ENCODE results near the gene CKS1B.

The CKS1B gene

DNA sequence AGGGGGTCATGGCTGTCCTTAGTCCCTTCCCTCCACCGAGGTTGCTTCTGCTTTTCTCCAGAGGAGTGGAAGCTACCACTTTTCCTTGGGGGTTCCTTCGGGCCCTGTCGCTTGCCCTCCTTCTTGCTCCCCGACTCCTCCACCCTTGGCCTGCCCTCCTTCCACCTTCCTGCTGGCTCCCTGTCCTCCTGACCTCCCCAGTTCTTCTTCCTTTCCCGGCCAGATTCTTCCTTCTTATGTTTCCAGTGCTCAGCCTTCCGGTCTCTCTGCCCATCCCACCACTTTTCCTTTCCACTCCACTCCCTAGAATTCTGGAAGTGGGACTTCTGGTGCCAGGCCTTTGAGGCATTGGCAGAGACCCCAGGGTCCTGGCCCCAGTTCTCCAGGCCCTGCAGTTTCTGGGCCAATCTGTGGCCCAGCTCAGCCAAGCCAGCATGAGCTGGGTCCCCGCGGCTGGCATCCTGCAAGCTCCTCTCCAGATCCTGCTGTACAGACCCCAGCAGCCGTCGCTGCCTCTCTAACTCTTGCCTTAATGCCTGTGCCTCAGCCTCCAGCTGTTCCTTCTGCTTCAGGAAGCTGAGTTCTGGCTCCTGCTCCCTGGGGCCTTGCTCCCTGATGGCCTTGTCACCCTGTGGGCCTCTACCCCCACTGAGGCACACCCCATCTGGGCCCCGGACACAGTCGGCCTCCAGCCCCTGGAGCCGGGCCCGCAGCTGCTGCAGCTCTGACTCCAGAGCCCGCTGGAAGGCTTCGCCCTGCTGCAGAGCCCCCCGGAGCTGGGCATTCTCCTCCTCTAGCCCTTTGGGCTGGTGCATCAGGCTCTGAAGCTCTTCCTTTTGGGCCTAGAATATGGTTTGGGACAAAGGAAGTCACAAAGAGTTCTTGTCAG lies 28.3 kb upstream of the CKS1B start:
- no peak for DNase-seq

GRCh38 chr1:154948079-154948478 lies 26.4 kb upstream of the CKS1B start:
- no peak for DNase-seq

GRCh38 chr1:154951901-154952657 lies 22.4 kb upstream of the CKS1B start:
- peak; percentile 71 to 81 for DNase-seq

- DNase-seq = peak in 1 of 2 donors; percentile 29
Observed at GRCh38 chr1:154952664-154953063, 21.8 kb upstream of the CKS1B start.

DNA sequence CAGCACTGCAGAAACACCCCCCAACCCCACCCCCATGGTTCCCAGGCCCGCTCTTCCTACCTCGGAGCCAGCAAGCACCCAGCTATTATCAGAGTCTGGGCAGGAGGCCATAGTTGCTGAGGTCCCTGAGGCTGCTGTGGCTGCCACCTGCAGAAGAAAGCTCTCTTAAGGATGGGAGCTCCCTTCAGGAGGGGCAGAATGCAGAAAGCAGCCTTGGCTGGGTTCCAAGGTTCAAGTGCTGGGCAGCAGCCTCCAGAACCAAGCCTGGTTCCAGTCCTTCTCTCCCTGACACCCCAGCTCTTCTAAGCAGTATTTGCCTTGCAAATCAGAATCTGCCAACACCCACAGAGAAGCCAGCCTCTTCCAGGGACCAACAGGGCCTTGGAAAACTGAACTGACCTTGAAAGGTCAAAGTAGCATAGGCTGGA lies 20.9 kb upstream of the CKS1B start:
- no peak for DNase-seq

- no peak for DNase-seq
Observed at GRCh38 chr1:154954541-154954940, 19.9 kb upstream of the CKS1B start.

GRCh38 chr1:154955039-154955717 lies 19.3 kb upstream of the CKS1B start:
- DNase-seq = peak; percentile 98 to 99

DNA sequence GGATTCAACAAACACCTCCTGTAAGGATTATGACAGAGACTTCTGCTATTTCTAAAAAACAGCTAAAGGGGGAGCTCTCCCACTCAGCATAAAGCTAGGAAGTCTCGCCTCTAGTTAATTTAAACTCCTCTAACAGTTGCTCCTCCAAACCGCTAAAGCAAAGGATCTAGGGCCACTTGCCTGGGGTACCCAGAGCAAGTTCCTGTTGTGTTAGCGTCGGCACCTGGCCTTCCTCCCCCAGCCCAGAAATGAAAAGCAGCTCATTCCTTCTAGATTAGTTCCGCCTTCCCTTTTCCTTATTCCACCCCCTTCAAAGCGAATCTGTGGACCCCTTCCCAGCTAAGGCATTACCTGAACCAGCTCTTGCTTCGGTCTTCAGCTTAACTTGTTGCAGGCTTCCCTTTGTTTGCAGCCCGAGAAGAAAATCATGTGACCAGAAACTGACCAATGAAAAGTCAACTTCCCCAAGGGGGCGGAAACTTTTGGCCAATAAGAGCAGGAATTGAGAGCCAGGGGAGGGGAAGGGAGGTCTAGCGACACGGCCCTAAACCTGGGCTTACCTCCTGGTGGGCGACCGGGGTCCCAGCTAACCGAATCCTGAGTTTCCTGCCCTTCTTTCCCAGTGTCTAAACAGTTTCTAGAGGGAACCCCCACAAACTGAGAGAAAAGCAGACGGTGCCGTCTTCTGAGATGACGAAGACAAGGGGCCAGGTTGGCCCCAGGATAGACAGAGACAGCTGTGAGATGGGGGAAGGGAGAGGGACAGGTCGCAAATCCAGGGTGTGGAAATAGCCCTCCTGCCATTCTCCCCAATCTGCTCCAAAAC lies 18.6 kb upstream of the CKS1B start, which contains the start of gene PBXIP1:
TSS of gene PBXIP1 (minus strand) at position 382 of the 826 bp plus-strand sequence. CDS start 2,378 bp downstream, outside the sequence.
- peak; percentile 94 to 97 for DNase-seq

DNA sequence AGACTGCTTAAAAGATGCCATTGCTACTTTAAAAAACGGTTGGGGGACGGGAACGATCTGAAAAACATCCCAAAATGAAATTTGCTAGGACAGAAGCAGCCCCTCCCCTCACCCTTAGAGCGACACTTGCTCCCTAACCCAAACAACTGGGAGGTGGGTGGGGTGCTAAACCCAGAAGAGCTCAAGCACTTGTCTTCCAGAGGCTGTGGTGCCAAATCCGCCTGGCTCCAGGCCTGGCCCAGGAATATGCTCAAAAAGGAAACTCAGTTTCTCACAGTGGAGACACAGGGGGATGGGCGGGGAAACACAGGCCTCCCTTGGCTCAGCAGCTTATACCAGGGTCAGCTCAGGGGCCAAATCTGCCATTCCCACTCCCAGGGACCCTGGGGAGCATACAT lies 17.9 kb upstream of the CKS1B start:
- no peak for DNase-seq

- no peak for DNase-seq
Observed at GRCh38 chr1:154957091-154957657, 17.3 kb upstream of the CKS1B start.

GRCh38 chr1:154958036-154958435 lies 16.4 kb upstream of the CKS1B start:
- no peak for DNase-seq

DNA sequence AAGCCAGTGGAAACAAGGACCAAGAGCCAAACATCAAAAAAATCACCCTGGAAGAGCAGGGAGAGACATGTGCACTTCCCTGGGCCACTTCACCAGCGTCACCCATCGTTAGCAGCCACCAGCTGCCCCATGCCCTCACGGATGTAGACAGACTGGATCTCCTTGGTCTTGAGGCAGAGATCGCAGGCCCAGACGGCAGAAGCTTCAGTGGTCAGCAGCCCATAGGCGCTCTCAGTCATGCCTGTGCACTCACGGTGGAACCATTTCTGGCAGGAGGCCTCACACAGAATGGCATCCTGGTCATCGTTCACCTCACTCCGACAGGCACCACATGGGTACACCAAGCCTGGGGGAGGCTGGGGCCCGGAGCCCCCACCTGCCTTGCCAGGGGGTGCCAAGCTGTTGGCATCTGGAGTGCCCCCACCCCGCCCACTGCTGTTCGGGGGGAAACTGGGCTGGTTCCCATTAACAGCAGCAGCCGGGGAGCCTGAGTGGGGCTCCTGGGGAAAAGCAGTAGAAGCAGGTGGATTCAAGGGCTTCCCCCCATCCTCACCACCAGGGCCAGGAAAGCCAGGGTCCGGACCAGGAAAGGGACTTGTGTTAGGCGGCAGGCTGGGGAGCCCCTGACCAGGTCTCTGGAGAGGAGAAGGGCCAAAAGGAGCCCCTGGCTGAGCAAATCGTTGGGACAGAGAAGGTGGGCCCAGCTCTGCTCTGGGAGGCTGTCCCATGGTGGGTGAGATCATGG lies 15.6 kb upstream of the CKS1B start:
- DNase-seq = no peak

- DNase-seq = no peak
Observed at GRCh38 chr1:154959426-154959780, 15.1 kb upstream of the CKS1B start.

DNA sequence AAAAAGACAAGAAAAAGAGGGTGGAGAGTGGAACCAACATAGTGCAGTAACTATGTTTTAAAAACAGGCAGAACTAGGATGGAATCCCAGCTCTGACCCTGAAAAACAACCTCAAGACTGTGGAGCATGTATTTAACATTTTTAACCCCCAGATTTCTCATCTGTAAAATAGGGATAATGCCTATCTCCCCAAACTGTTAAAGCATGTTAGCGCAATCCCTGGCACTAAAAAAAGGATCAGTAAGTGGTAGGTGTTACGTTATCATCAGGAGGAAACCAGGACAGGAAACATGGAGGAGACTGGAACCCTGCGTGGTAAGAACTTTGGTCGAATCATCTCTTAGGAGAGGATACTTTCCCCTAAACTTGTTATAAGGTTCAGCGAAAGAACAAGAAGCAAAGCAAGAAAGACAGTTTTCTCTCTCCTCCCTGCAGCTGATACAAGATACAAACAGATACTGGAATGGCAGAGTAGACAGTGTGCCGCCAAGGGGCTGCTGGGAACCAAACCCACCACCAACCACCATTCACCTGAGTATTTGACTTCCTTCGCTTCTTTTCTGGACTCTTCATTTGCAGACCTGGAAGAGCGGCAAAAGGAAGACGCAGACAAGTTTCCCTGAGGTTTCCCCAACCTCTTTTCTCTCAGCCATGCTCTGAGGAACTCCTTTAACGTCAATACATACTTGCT lies 13.9 kb upstream of the CKS1B start:
- no peak for DNase-seq

- peak; percentile 78 to 85 for DNase-seq
Observed at GRCh38 chr1:154961207-154962155, 13.0 kb upstream of the CKS1B start, which contains the start of gene PYGO2. Gene PYGO2, minus strand, starts transcription at chr1:154961782. Its CDS starts 206 bp downstream, at chr1:154961576.

- no peak for DNase-seq
Observed at GRCh38 chr1:154962156-154962749, 12.2 kb upstream of the CKS1B start.

DNA sequence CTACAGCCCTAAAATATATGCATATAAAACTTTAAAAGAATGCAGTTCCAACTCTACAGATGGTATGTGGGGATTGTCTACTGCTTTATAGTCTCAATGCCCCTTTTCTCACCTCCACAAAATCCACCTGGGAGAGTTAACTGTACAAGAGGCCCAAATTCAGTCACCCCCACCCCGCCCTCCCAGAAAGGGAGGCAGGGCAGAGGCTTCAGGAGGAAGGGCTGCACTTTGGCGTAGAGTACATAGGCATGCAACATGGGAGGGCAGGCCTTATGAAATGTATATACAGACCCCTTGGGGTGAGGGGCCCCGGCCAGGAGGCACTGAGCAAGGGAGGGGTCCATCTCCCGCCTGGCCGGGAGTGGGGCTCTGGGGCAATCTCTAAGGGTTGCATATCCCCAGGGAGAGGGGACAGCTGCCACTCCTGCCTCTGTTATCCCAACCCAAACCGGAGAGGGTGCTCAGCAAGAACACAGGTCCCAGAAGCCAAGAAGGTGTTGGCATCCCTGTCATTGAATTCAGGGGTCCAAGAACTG lies 11.6 kb upstream of the CKS1B start:
- DNase-seq = no peak

DNA sequence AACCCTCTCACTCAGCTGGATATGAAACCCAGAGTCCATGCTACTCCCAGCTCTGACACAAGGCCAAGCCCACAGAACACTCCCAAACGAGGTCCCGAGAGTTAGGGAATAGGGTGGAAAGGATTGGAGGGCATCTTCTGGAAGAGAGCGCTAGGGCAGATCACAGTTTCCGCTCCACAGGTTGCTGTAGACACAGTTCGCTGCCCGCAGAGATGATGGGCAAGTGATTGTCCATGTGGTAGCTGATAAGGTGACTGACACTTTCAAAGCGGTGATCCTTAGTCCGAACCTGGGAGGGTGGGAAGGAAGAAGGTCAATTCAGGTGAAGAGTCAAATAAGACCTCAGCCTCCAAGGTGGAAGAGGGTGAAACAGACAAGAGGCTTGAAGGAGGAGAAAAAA lies 10.8 kb upstream of the CKS1B start:
- no peak for DNase-seq

GRCh38 chr1:154964359-154964758 lies 10.1 kb upstream of the CKS1B start:
- no peak for DNase-seq
